Measurements from ENCODE around the gene VWCE.
"Not testable (repeated sequence)": the region's sequence is repeated elsewhere in the genome, so short reads cannot be mapped to it uniquely, and the experiment has no call there.

Gene VWCE

DNA sequence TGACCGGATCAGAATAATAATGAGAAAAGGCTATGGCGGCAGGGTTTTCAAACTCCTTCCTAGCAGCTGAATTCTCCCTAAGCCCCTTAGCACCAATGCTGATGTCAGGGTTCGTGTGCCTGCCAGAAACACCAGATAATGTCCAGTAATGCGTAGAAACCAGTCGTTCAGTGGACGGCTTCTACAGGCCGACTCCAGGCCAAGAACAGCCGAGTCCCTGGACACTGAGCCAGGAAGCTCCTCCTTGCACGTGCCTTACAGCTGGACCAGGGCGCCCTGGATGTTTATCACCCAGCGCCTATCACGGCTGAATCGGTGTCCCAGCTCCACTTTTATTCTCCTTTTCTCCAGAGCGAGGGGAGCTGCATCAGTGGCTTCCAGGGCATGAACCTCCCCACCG, 82.9 kb downstream of the VWCE start:
- DNase-seq (ENCODE audit: low read depth) = not testable (repeated sequence)

GRCh38 chr11:61211327-61211952, 83.7 kb downstream of the VWCE start:
- DNase-seq (ENCODE audit: low read depth) = not testable (repeated sequence)

DNA sequence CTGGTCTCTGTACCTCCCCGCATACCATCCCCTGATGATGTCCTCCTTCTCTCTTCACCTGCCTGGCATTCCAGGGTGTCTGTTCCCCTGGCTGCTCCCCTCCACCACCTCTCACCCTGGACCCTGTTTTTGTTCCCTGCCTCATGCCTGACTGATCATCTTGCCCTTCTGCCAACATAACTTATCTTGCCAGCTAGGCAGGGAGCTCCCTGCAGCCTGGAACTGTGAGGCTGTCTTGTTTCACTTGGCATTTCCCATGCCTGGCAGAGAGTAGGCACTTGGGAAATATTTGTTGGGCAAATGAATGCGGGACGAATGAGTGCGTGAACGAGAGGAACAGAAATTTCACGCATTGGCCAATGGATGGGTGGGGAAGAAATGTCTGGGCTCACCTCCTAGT, 84.5 kb downstream of the VWCE start:
- DNase-seq (ENCODE audit: low read depth) = not testable (repeated sequence)
